Jurkat, Clone E6-1 (cell line): ENCODE data around the gene ASZ1.

Experiments
- DNase-seq: peaks from one replicate; pipeline ENCODE4 v3.0.0-alpha.2; 2011; ENCODE audit warnings: low read depth, low spot score
- H3K4me3 ChIP-seq: 2 replicates; pipeline ENCODE4 v1.5.1; 2011; ENCODE audit warnings: mild to moderate bottlenecking, low read length, control low read depth, moderate library complexity

The ASZ1 gene

DNA sequence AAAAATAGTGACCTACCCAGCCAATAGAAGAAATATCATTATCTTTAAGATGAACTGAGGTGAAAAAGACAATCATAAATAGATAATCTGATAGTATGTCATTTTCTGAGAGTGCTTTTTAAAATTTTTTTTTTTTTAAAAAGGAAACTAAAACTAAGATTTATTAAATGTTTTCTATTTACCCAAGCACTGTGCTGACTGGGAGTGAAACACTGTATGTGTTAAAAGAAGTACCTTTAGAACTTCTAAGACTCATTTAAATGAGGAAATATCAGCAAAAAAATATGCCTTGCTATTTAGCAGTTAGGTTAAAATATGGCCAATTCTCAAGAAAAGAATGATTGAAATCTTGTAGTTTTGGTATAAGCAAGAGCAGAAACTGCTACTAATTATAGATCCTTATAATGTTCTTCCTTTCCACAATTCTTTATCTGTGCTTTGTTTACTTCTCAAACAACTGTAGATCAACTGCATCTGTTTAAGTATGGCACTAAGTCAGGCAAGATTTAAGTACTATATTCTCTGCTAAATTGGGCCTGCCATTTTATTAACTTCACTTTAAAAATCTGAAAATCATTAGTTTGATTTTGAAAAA, 64.9 kb downstream of the ASZ1 start:
- DNase-seq = no peak
- H3K4me3 ChIP-seq = no peak overlapping the region

DNA sequence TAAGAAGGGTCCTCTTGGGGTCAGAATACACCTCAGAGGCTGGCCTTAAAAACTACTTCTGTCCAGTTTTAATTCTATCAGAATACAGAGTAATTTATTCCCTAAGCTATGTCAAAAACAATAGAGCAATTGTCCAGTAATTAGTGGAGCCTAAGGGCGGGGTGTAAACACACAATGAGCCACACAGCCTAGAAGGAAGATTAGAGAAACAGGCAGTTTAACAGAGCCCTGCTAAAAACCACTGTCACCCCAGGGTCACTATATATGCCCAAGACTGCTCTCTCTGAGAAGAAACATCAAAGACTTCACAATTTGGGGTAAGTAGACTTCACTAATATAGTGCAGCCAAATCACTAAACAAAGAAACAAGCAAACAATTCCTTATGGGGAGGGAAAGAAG, 77.3 kb downstream of the ASZ1 start:
- no peak for DNase-seq
- no peak overlapping the region for H3K4me3 ChIP-seq

DNA sequence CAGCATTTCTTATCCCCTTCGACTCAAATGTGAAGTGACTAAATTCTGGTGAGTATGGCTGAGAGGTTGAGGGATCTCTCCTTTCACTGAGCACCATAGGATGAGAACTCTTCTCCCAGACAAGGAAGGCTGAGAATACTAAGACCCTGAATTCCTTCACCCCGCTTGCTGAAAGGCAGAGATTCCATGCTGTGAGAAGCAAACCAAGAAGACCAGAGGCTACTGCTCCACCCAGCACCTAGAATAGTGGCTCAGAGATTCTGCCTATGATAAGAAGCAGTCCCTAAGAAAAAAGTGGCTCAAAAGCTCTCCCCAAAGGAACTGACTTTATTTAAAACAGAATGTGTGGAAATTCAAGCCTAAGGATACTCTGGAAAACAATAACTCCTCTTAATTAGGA, 77.7 kb downstream of the ASZ1 start:
- no peak overlapping the region for H3K4me3 ChIP-seq
- DNase-seq = no peak

DNA sequence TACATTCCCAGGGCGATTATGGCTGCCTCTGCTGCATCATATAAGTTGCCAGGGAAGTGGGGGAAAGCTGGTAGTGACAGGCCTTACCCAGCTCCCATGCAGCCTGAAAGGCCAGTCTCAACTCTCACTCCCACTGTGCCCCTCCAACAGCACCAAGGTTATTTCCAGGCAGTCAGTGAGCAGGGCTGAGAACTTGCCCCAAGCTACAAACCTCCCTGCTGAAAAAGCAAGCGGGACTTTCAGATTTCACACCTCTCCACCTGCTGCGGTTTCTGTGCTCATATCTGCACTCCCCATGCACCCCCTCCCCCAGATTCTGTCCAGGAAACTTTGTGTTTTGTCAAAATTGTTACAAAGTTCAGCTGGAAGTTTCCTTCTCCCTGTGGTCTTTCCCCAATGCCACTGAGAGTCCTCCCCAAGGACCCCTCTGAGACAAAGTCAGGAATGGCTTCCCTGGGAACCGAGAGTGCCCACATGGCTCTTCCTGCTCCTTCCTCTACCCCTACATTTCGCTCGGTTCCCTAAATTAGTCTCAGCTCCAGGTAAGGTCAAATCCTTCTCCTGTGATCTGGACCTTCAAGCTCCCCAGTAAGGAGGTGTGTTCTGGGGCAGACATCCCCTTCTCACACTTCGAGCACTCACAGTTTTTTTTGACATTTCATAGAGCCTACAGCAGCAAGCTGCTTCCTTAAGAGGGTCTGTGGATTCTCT, 79.2 kb downstream of the ASZ1 start:
- no peak for DNase-seq
- no peak overlapping the region for H3K4me3 ChIP-seq

DNA sequence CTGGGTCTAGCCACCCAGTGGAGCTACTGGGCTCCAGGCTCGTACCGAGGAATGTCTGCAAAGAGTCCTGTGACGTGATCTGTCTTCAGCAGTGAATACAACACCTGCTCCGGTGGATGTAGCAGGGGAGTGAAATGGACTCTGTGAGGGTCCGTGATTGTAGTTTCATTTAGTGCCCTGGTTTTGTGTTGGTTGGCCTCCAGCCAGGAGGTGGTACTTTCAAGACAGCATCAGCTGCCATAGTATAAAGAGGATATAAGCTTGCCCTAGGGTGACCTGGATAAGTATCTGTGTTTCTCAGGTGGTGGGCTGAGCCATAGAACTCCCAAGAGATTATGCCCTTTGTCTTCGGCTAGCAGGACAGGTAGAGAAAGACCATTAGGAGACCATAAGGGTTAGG, 79.8 kb downstream of the ASZ1 start:
- DNase-seq = no peak
- no peak overlapping the region for H3K4me3 ChIP-seq

DNA sequence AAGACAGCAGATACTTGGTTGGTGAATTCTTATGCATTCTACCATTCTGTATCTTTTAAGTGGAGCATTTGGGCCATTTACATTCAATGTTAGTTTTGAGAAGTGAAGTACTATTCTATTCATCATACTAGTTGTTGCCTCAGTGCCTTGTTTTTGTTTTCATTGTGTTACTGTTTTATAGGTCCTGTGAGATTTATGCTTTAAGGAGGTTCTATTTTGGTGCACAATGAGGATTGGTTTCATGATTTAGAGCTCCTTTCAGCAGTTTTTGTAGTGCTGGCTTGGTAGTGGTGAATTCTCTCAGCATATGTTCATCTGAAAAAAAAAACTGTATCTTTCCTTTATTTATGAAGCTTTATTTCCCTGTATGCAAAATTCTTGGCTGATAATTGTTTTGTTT, 81.1 kb downstream of the ASZ1 start:
- H3K4me3 ChIP-seq = no peak overlapping the region
- DNase-seq = no peak

DNA sequence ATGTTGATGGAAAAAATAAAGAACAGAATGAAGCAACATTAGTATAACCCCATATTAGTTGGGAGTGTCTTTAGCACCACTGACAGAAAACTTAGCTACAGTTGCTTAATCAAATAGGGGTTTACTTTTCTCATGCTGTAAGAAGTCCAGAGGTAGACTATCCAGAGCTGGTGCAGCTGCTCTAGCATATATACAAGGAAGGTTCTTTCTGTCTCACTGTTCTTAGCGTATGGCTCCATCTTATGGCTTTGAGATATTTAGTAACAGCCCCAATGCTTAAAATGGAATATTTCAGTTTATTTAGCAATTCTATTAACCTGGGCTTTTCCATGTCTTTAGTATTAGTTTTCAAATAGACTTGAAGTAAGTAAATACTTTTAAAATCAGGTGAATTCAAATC, 89.3 kb downstream of the ASZ1 start:
- no peak overlapping the region for H3K4me3 ChIP-seq
- no peak for DNase-seq

DNA sequence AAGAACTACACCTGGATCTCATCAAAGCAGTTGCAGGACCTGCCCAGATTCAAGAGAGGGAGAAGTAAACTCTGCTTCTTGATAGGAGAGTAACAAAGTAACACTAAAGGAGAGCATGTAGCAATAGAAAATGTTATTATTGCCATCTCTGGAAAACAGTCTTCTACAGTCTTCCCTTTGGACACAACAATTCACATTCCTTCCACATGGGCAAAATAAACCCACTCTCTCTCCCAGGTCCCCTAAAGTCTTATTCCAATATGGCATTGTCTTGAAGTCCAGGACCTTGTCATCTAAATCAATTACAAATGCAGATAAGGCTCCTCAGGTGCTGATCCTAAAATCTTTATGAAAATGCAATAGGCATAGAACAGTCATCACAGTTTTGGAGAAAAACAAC, 94.1 kb downstream of the ASZ1 start:
- no peak for DNase-seq
- no peak overlapping the region for H3K4me3 ChIP-seq

DNA sequence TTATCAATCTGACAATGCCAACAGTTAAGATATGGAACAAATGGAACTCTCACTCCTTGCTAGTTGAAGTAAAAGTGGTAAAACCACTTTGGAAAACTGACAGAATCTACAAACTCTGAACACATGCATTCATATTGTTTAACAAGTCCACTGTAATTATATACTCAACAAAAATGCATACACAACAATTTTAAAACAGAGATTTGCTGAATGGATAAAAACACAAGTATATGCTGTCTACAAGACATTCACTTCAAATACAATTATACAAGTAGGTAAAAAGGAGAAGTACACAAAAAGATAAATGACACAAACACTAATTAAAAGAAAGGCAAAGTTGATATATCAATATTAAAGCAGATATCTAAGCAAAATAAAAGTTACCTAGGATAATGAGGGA, 95.3 kb downstream of the ASZ1 start:
- DNase-seq = no peak
- H3K4me3 ChIP-seq = no peak overlapping the region

DNA sequence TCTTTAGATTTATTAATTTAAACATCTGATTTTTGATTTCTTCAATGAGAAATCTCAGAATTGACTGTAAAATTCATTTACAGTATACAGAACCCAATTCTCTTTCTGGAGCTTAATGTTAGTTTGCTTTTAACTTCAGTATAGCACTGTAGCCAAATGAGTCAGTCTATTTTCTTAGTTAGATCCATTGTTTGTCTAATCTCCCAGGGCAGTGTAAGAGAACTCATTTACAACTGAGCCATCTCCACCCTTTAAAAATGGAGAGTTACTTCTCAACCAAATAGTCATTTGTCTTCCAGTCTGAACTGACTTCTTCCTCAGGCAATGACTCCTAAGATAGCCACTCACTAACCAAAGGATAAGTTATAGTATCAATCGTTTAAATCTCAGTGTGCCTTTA, 101.5 kb downstream of the ASZ1 start:
- no peak overlapping the region for H3K4me3 ChIP-seq
- no peak for DNase-seq

DNA sequence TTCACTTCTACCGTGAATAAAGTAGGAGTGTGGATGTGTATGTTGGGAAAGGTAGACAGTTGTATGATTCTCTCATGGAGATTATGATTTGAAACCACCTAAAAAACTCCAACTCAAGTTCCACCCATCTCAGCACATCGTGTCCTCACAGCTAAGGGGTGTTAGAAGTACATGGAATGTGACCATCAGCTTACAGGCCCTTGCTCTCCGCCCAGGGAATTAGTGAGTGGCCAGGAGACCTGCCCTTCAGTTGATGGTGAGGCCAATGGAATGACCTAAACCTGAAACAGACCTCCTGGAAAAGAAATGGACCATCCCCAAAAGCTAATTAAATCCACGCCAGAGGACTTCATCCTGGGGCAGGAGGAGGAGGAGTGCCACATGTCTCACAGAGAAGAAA, 102.3 kb downstream of the ASZ1 start:
- no peak for DNase-seq
- no peak overlapping the region for H3K4me3 ChIP-seq

DNA sequence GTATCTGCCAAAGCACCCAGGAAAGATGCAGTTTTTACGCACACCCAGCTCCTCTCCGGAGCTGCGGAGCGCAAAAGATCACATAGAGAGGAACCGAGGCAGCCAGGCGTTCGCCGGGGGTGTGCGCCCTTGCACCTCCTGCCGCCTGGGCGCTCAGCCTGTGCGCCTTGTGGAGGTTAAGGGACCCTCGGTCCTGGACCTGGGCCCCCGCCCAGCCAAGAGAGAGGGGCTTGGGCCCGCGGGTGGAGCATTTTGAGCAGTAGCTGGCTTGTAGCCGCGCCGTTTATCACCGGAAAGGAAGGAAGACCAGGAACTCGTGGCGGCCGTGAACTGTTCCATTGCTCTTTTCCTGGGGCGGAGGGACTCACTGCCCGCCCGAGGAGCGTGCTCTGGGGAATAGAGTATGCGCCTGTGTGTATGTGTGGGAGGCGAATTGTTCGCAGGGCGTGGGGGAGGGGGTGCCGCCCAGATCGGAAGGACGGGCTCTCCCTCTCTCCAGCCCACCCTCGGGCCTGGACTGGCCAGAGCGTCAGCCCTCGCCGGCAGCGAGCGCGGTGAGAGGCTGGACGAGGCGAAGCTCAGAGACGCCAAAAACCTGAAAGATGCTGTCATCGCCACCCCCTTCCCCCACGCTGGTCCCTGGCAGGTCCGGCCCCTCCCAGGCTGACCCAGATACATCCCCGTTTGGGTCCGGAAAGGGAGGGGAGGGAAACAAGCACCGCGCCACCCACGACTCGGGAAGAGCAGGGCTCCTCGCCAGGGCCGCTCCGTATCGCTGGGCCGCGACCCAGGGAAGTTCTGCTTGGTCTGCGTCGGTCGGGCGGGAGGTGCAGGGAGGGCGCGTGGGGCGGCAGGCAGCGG, 103.2 kb downstream of the ASZ1 start:
- no peak overlapping the region for H3K4me3 ChIP-seq
- no peak for DNase-seq

DNA sequence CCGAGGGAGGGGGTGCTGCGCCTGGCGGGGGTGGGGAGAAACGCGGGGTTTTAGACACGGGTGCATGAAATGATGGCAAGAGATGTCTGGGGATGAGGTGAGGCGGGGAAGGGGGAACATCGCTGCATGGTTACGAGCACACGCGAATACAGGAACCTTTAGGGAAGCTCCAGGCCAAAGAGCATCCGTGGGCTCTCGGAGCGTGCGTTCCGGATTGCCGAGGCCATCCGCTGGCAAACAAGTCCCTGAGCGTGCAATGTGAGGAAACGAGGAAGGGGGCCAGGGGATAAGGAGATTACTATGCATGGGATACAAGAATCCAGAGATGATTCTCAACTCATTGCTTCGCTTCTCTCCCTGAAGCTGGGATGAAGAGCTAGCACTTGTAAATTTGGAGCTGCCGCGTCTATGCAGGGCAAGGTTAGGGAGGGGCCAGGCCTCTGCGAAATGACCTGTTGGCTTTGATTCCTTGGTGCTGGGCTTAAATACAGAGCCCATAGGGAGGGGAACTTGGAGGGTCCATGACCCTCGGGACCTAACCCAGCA, 103.9 kb downstream of the ASZ1 start:
- no peak for DNase-seq

DNA sequence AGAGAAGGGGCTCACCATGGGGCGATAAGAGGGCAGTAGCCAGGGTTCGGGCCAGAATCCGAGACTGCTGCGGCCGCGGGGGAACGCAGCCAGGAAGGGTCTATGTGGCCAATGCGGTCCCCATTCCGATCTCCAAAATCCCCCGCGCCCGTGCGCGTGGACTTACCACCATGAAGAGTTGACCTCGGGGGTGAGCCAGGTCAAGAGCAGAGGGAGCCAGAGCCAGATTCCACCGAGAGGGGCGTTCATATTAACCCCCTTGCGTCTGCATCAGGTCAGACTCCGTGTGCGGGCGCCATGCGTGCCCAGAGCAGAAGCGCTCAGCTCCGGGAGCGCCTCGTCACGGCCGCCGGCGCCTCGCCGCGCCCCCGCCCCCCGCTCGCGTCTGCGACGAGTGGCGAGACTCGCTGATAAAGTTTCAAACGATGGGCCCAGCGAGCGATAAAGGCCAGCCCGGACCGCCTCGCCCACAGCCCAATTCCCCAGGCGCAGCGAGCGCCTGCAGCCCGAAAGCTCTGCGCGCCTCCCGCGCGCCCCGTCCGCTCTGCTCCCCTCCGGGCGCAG, 104.5 kb downstream of the ASZ1 start, which contains the start of gene WNT2:
TSS of gene WNT2 (minus strand) at position 318 of the 564 bp plus-strand sequence. CDS start at position 249, 69 bp downstream.
- no peak within 1 kb of the TSS for H3K4me3 ChIP-seq

More for the DNA sequence above, 103.9 kb downstream of the ASZ1 start:
- no peak overlapping the region for H3K4me3 ChIP-seq

DNA sequence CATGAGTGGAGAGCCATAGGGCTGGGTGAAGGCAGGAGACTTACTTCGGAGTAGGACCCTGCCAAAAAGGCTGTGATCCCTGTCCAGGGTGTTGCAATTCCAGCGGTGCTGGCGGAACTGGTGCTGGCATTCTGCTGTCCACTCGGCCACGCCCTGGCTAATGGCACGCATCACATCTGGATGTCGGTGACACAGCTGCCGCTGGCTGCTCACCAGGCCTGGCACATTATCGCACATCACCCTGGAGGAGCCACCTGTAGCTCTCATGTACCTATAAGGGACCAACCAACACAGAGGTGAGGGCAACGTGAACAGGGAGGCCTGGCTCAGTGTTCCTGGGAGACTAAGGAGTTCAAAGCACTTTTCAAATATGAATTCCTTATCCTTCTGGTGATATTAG, 106.8 kb downstream of the ASZ1 start:
- no peak for DNase-seq
- H3K4me3 ChIP-seq = no peak overlapping the region

More for the DNA sequence above, 104.5 kb downstream of the ASZ1 start, which contains the start of gene WNT2:
- no peak for DNase-seq

DNA sequence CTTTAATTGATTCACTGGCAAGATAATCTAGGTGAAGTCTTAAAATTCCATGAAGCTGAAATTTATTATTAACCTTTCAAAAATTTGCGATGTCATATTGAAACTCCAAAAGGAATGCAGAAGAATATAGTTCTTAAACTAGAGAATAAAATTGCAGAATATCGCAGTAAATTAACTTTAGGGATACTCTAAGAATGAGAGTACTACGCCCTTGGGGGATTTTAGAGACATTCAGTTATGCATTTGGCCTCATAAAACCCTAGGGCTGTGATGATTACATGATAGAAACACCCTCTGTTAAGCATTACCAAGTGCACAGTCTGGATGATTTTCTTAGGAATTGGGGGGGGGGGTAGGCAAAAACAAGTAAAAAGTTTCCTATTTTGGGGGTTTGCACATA, 108.1 kb downstream of the ASZ1 start:
- no peak for DNase-seq
- H3K4me3 ChIP-seq = no peak overlapping the region

DNA sequence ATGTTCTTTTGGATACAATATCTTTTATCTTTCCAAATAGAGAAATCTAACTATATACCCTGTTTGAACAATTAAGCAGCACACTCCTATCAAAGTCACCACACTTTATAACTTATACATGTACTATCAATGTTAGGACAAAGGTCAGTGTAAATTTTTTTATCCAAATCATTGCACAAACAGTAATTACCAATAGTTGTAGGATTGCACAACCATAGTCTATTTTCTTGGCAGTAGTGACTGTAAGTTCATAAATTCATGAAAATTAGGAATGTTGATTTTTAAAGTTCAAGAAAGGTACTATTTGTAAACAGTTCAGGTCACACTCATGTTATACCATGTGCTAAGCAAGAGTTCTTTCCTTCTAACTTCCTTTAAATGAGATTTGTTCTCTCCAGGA, 113.7 kb downstream of the ASZ1 start:
- H3K4me3 ChIP-seq = no peak overlapping the region
- no peak for DNase-seq
